H7 (cell line): Measurements from ENCODE around the gene RNF133. TPM values are rescaled to one million over a fixed set of nuclear protein-coding genes. Genes with fewer than 3 reads are reported as not detected.
"Not testable (repeated sequence)": the region's sequence is repeated elsewhere in the genome, so short reads cannot be mapped to it uniquely, and the experiment has no call there.

ENCODE experiments used
- DNase-seq: peaks from one replicate; pipeline ENCODE4 v3.0.0; 2012
- H3K27me3 ChIP-seq: 2 replicates; pipeline ENCODE4 v1.6.0; 2011; ENCODE audit warnings: mild to moderate bottlenecking, low read length; ENCODE audit not compliant: control insufficient read depth, insufficient read depth
- H3K36me3 ChIP-seq: replicated peaks from 2 replicates; pipeline ENCODE4 v1.5.1; 2011; ENCODE audit warnings: low read length; ENCODE audit not compliant: control insufficient read depth, insufficient read depth
- H3K4me3 ChIP-seq: 2 replicates; pipeline ENCODE4 v1.5.1; 2011; ENCODE audit warnings: low read depth, mild to moderate bottlenecking, control low read depth, low read length, moderate library complexity; ENCODE audit not compliant: insufficient read depth
- total RNA-seq: library from RNA; depleted of rRNA; stranded (reverse); fragments of >200 nt; shearing (Covaris generic); gene quantifications from 2 replicates; pipeline ENCODE4 v1.2.3, GENCODE V29; 2014

RNF133 gene
- total RNA-seq, 1 experiment from 2014 or later: not detected

- no peaks in the 10 kb centered on the region for H3K27me3 ChIP-seq
- no peak overlapping the region for H3K4me3 ChIP-seq
- H3K36me3 ChIP-seq: no peaks in the 10 kb centered on the region
- DNase-seq: no peak
Observed at GRCh38 chr7:122709930-122710646, 11.2 kb upstream of the RNF133 start.

- Histone ChIP-seq H3K4me3 (no peak overlapping the region), H3K27me3 (no peaks in the 10 kb centered on the region), H3K36me3 (no peaks in the 10 kb centered on the region)
- DNase-seq: no peak
Observed at GRCh38 chr7:122706836-122707235, 7.9 kb upstream of the RNF133 start.

GRCh38 chr7:122702872-122703510 lies 4.1 kb upstream of the RNF133 start, which contains the start of gene RNF148:
Gene RNF148, minus strand, starts transcription at chr7:122702922. Its CDS starts 172 bp downstream, at chr7:122702750.
- no peak for DNase-seq
- H3K4me3 ChIP-seq: no peak within 1 kb of the TSS
- no peaks in the 10 kb centered on the region for H3K36me3 ChIP-seq
- H3K27me3 ChIP-seq: no peaks in the 10 kb centered on the region

GRCh38 chr7:122695816-122696215 lies 3.1 kb downstream of the RNF133 start:
- Histone ChIP-seq H3K36me3 (no peaks in the 10 kb centered on the region; the same call in none of the 2 replicates), H3K27me3 (no peaks in the 10 kb centered on the region), H3K4me3 (no peak overlapping the region)
- DNase-seq: no peak

GRCh38 chr7:122694697-122695096 lies 4.2 kb downstream of the RNF133 start:
- DNase-seq: no peak
- Histone ChIP-seq H3K36me3 (no peaks in the 10 kb centered on the region; the same call in none of the 2 replicates), H3K4me3 (no peak overlapping the region), H3K27me3 (no peaks in the 10 kb centered on the region)

- Histone ChIP-seq H3K36me3 (no peaks in the 10 kb centered on the region; the same call in none of the 2 replicates), H3K27me3 (no peaks in the 10 kb centered on the region), H3K4me3 (no peak overlapping the region)
- DNase-seq: no peak
Observed at GRCh38 chr7:122692769-122693309, 6.1 kb downstream of the RNF133 start.

GRCh38 chr7:122691569-122692235 lies 7.2 kb downstream of the RNF133 start:
- Histone ChIP-seq H3K27me3 (no peaks in the 10 kb centered on the region), H3K36me3 (no peaks in the 10 kb centered on the region; the same call in none of the 2 replicates), H3K4me3 (no peak overlapping the region)
- DNase-seq: no peak

- Histone ChIP-seq H3K27me3 (no peaks in the 10 kb centered on the region), H3K36me3 (no peaks in the 10 kb centered on the region; the same call in none of the 2 replicates), H3K4me3 (no peak overlapping the region)
- no peak for DNase-seq
Observed at GRCh38 chr7:122689346-122690109, 9.4 kb downstream of the RNF133 start.

GRCh38 chr7:122688400-122688998 lies 10.4 kb downstream of the RNF133 start:
- DNase-seq: no peak
- Histone ChIP-seq H3K36me3 (no peaks in the 10 kb centered on the region; the same call in none of the 2 replicates), H3K27me3 (no peaks in the 10 kb centered on the region), H3K4me3 (no peak overlapping the region)

- Histone ChIP-seq H3K27me3 (no peaks in the 10 kb centered on the region), H3K4me3 (no peak overlapping the region), H3K36me3 (no peaks in the 10 kb centered on the region)
- no peak for DNase-seq
Observed at GRCh38 chr7:122686360-122686878, 12.5 kb downstream of the RNF133 start.

- no peak for DNase-seq
- no peaks in the 10 kb centered on the region for H3K36me3 ChIP-seq
- H3K27me3 ChIP-seq: no peaks in the 10 kb centered on the region
- no peak overlapping the region for H3K4me3 ChIP-seq
Observed at GRCh38 chr7:122684504-122684903, 14.4 kb downstream of the RNF133 start.

- Histone ChIP-seq H3K36me3 (no peaks in the 10 kb centered on the region), H3K27me3 (no peaks in the 10 kb centered on the region), H3K4me3 (no peak overlapping the region)
- DNase-seq: no peak
Observed at GRCh38 chr7:122682815-122683550, 15.9 kb downstream of the RNF133 start.

- not testable (repeated sequence) for H3K4me3 ChIP-seq, H3K36me3 ChIP-seq, H3K27me3 ChIP-seq, DNase-seq
Observed at GRCh38 chr7:122681186-122681585, 17.7 kb downstream of the RNF133 start.
